Gastrocnemius medialis (tissue), 4 donors: ENCODE results near the gene EXOC2.

Source experiments
- CTCF ChIP-seq, 5 experiments: fragments of 450-650 bp in 3 of 5; fragments of 200-600 bp in 2 of 5; sonication (generic) in 2 of 5; IDR thresholded peaks in 4 of 5; conservative IDR thresholded peaks in 1 of 5; 1 replicate in 4 of 5; 2 replicates in 1 of 5; pipeline ENCODE4 v1.5.1; 2016 to 2019; ENCODE audit warnings: antibody characterized with exemption in 5 of 5, mild to moderate bottlenecking in 3 of 5, moderate library complexity in 3 of 5
- POLR2A ChIP-seq, 2 donors: fragments of 450-650 bp; IDR thresholded peaks; one replicate each; pipeline ENCODE4 v1.6.1; 2017; ENCODE audit warnings: antibody characterized with exemption in 2 of 2, mild to moderate bottlenecking in 2 of 2, moderate library complexity in 2 of 2

GRCh38 chr6:451847-452246, 241.1 kb downstream of the EXOC2 start:
- no peak for TF ChIP-seq CTCF (IDR thresholded peaks at IDR 0.05 in 4 of 5, conservative IDR thresholded peaks at IDR 0.05 in 1 of 5)
- TF ChIP-seq POLR2A (IDR thresholded peaks at IDR 0.05), result no peak
